ENCODE measurements around the gene CD96. TPM values are rescaled to one million over a fixed set of nuclear protein-coding genes. Genes with fewer than 3 reads are reported as not detected.
"Not testable (repeated sequence)": the region's sequence is repeated elsewhere in the genome, so short reads cannot be mapped to it uniquely, and the experiment has no call there.

The CD96 gene
- total and polyA plus RNA-seq, 5 donors from 2014 or later: 104 to 149 (median 125) TPM

- no peaks in the 10 kb centered on the region for H3K9me3 ChIP-seq (ENCODE audit: control insufficient read depth in 2 of 2, low read length in 2 of 2)
- no peaks in the 10 kb centered on the region for H3K36me3 ChIP-seq (ENCODE audit: control insufficient read depth, insufficient read depth, low read length)
- Mint-ChIP-seq H3K27me3 (peaks cover 5% of the 10 kb centered on the region), H3K9me3 (peaks cover 0 to 2% (median 0%) of the 10 kb centered on the region in 7 donors), H3K4me1 (peaks cover 0 to 2% (median 0%) of the 10 kb centered on the region in 4 donors), H3K36me3 (no peaks in the 10 kb centered on the region), H3K27ac (peak overlapping the region in 1 of 3 donors; percentile 16), H3K4me3 (no peak overlapping the region)
- no peak overlapping the region for H3K4me3 ChIP-seq (ENCODE audit: low read depth, low read length)
- H3K27me3 ChIP-seq (ENCODE audit: control insufficient read depth, insufficient read depth, low read length): no peaks in the 10 kb centered on the region
- H3K4me1 ChIP-seq (ENCODE audit: control insufficient read depth, insufficient read depth, low read length, poor library complexity, severe bottlenecking): no peaks in the 10 kb centered on the region
- no peak overlapping the region for H3K27ac ChIP-seq (ENCODE audit: insufficient read depth, low read length, poor library complexity, severe bottlenecking)
- ATAC-seq (ENCODE audit: low read depth in 2 of 2) (no peak), DNase-seq (no peak)
Observed at GRCh38 chr3:111519178-111519855, 22.7 kb upstream of the CD96 start.

GRCh38 chr3:111521891-111522290, 20.1 kb upstream of the CD96 start:
- Histone ChIP-seq H3K4me3 (ENCODE audit: low read depth, low read length) (no peak overlapping the region), H3K36me3 (ENCODE audit: control insufficient read depth, insufficient read depth, low read length) (no peaks in the 10 kb centered on the region), H3K4me1 (ENCODE audit: control insufficient read depth, insufficient read depth, low read length, poor library complexity, severe bottlenecking) (no peaks in the 10 kb centered on the region), H3K27me3 (ENCODE audit: control insufficient read depth, insufficient read depth, low read length) (no peaks in the 10 kb centered on the region), H3K9me3 (ENCODE audit: control insufficient read depth in 2 of 2, low read length in 2 of 2) (no peaks in the 10 kb centered on the region), H3K27ac (ENCODE audit: insufficient read depth, low read length, poor library complexity, severe bottlenecking) (no peak overlapping the region)
- Mint-ChIP-seq H3K36me3 (no peaks in the 10 kb centered on the region), H3K4me3 (no peak overlapping the region), H3K9me3 (peaks cover 0 to 2% (median 0%) of the 10 kb centered on the region in 7 donors), H3K27ac (no peak overlapping the region), H3K27me3 (peaks cover 5% of the 10 kb centered on the region), H3K4me1 (peaks cover 0 to 2% (median 0%) of the 10 kb centered on the region in 4 donors)
- DNase-seq (no peak), ATAC-seq (ENCODE audit: low read depth in 2 of 2) (no peak)

GRCh38 chr3:111524486-111524885, 17.5 kb upstream of the CD96 start:
- not testable (repeated sequence) for H3K4me3 Mint-ChIP-seq; DNase-seq; H3K9me3 Mint-ChIP-seq; H3K4me1 Mint-ChIP-seq; H3K27me3 Mint-ChIP-seq; H3K4me1 ChIP-seq (ENCODE audit: control insufficient read depth, insufficient read depth, low read length, poor library complexity, severe bottlenecking); H3K9me3 ChIP-seq (ENCODE audit: control insufficient read depth in 2 of 2, low read length in 2 of 2); H3K27me3 ChIP-seq (ENCODE audit: control insufficient read depth, insufficient read depth, low read length); H3K27ac ChIP-seq (ENCODE audit: insufficient read depth, low read length, poor library complexity, severe bottlenecking); ATAC-seq (ENCODE audit: low read depth in 2 of 2); H3K36me3 Mint-ChIP-seq; H3K36me3 ChIP-seq (ENCODE audit: control insufficient read depth, insufficient read depth, low read length); H3K4me3 ChIP-seq (ENCODE audit: low read depth, low read length); H3K27ac Mint-ChIP-seq

GRCh38 chr3:111531446-111531845, 10.6 kb upstream of the CD96 start:
- Mint-ChIP-seq H3K27me3 (no peaks in the 10 kb centered on the region), H3K4me3 (no peak overlapping the region), H3K9me3 (peaks cover 0 to 3% (median 0%) of the 10 kb centered on the region in 7 donors), H3K36me3 (no peaks in the 10 kb centered on the region), H3K27ac (peak overlapping the region in 1 of 3 donors; percentile 5), H3K4me1 (no peaks in the 10 kb centered on the region)
- no peak overlapping the region for H3K27ac ChIP-seq (ENCODE audit: insufficient read depth, low read length, poor library complexity, severe bottlenecking)
- no peaks in the 10 kb centered on the region for H3K36me3 ChIP-seq (ENCODE audit: control insufficient read depth, insufficient read depth, low read length)
- H3K4me3 ChIP-seq (ENCODE audit: low read depth, low read length): no peak overlapping the region
- ATAC-seq (ENCODE audit: low read depth in 2 of 2) (no peak), DNase-seq (no peak)
- H3K4me1 ChIP-seq (ENCODE audit: control insufficient read depth, insufficient read depth, low read length, poor library complexity, severe bottlenecking): no peaks in the 10 kb centered on the region
- no peaks in the 10 kb centered on the region for H3K9me3 ChIP-seq (ENCODE audit: control insufficient read depth in 2 of 2, low read length in 2 of 2)
- no peaks in the 10 kb centered on the region for H3K27me3 ChIP-seq (ENCODE audit: control insufficient read depth, insufficient read depth, low read length)

GRCh38 chr3:111534701-111535100, 7.3 kb upstream of the CD96 start:
- no peaks in the 10 kb centered on the region for H3K9me3 ChIP-seq (ENCODE audit: control insufficient read depth in 2 of 2, low read length in 2 of 2)
- no peaks in the 10 kb centered on the region for H3K27me3 Mint-ChIP-seq
- H3K9me3 Mint-ChIP-seq: peaks cover 0 to 3% (median 0%) of the 10 kb centered on the region in 7 donors
- H3K36me3 Mint-ChIP-seq: no peaks in the 10 kb centered on the region
- H3K27ac Mint-ChIP-seq: no peak overlapping the region
- no peak for DNase-seq
- no peak for ATAC-seq (ENCODE audit: low read depth in 2 of 2)
- no peak overlapping the region for H3K27ac ChIP-seq (ENCODE audit: insufficient read depth, low read length, poor library complexity, severe bottlenecking)
- H3K4me3 Mint-ChIP-seq: no peak overlapping the region
- peaks cover 15% of the 10 kb centered on the region for H3K4me1 ChIP-seq (ENCODE audit: control insufficient read depth, insufficient read depth, low read length, poor library complexity, severe bottlenecking)
- no peaks in the 10 kb centered on the region for H3K36me3 ChIP-seq (ENCODE audit: control insufficient read depth, insufficient read depth, low read length)
- no peak overlapping the region for H3K4me3 ChIP-seq (ENCODE audit: low read depth, low read length)
- H3K4me1 Mint-ChIP-seq: peaks cover 15 to 16% (median 15%) of the 10 kb centered on the region in 4 donors
- H3K27me3 ChIP-seq (ENCODE audit: control insufficient read depth, insufficient read depth, low read length): no peaks in the 10 kb centered on the region

GRCh38 chr3:111538111-111538510, 3.9 kb upstream of the CD96 start:
- Mint-ChIP-seq H3K27me3 (no peaks in the 10 kb centered on the region), H3K4me3 (peak overlapping the region in 1 of 4 donors; percentile 76), H3K4me1 (peaks cover 25 to 48% (median 36%) of the 10 kb centered on the region in 4 donors), H3K36me3 (no peaks in the 10 kb centered on the region), H3K27ac (peak overlapping the region in 2 of 3 donors; percentile 16 to 99), H3K9me3 (no peaks in the 10 kb centered on the region)
- ATAC-seq (ENCODE audit: low read depth in 2 of 2) (no peak), DNase-seq (no peak)
- Histone ChIP-seq H3K27ac (ENCODE audit: insufficient read depth, low read length, poor library complexity, severe bottlenecking) (peak overlapping the region; percentile 36), H3K9me3 (ENCODE audit: control insufficient read depth in 2 of 2, low read length in 2 of 2) (no peaks in the 10 kb centered on the region), H3K36me3 (ENCODE audit: control insufficient read depth, insufficient read depth, low read length) (no peaks in the 10 kb centered on the region), H3K4me1 (ENCODE audit: control insufficient read depth, insufficient read depth, low read length, poor library complexity, severe bottlenecking) (peaks cover 43% of the 10 kb centered on the region), H3K4me3 (ENCODE audit: low read depth, low read length) (no peak overlapping the region), H3K27me3 (ENCODE audit: control insufficient read depth, insufficient read depth, low read length) (no peaks in the 10 kb centered on the region)

GRCh38 chr3:111538681-111539083, 3.3 kb upstream of the CD96 start:
- peak overlapping the region; percentile 80 for H3K4me3 ChIP-seq (ENCODE audit: low read depth, low read length)
- no peaks in the 10 kb centered on the region for H3K27me3 ChIP-seq (ENCODE audit: control insufficient read depth, insufficient read depth, low read length)
- H3K27ac ChIP-seq (ENCODE audit: insufficient read depth, low read length, poor library complexity, severe bottlenecking): peak overlapping the region; percentile 36
- DNase-seq (no peak), ATAC-seq (ENCODE audit: low read depth in 2 of 2) (no peak)
- Mint-ChIP-seq H3K4me1 (peaks cover 28 to 51% (median 38%) of the 10 kb centered on the region in 4 donors), H3K27me3 (no peaks in the 10 kb centered on the region), H3K27ac (peak overlapping the region in 2 of 3 donors; percentile 16 to 99), H3K4me3 (peak overlapping the region; percentile 76 to 90 (median 82)), H3K9me3 (no peaks in the 10 kb centered on the region), H3K36me3 (no peaks in the 10 kb centered on the region)
- H3K9me3 ChIP-seq (ENCODE audit: control insufficient read depth in 2 of 2, low read length in 2 of 2): no peaks in the 10 kb centered on the region
- H3K36me3 ChIP-seq (ENCODE audit: control insufficient read depth, insufficient read depth, low read length): no peaks in the 10 kb centered on the region
- peaks cover 47% of the 10 kb centered on the region for H3K4me1 ChIP-seq (ENCODE audit: control insufficient read depth, insufficient read depth, low read length, poor library complexity, severe bottlenecking)

All from CD4-positive, CD25-positive, alpha-beta regulatory T cell (primary cell).